HFFc6 (cell line): ENCODE data around the gene GOT2. TPM values are rescaled to one million over a fixed set of nuclear protein-coding genes. Genes with fewer than 3 reads are reported as not detected.
"Not testable (repeated sequence)": the region's sequence is repeated elsewhere in the genome, so short reads cannot be mapped to it uniquely, and the experiment has no call there.

Experiments used
- DNase-seq: peaks from one replicate; pipeline ENCODE4 v3.0.0-alpha.2; 2018
- H3K27ac Mint-ChIP-seq: 2 replicates; pipeline ENCODE4 v1.8.0; 2020; ENCODE audit warnings: mild to moderate bottlenecking, mixed read lengths
- H3K27me3 Mint-ChIP-seq: 2 replicates; pipeline ENCODE4 v1.8.0; 2021; ENCODE audit warnings: mild to moderate bottlenecking, moderate library complexity, mixed read lengths; ENCODE audit not compliant: insufficient read depth
- H3K36me3 Mint-ChIP-seq: 2 replicates; pipeline ENCODE4 v1.8.0; 2021; ENCODE audit warnings: low read depth, mixed read lengths
- H3K4me1 Mint-ChIP-seq: 2 replicates; pipeline ENCODE4 v1.8.0; 2020; ENCODE audit warnings: low read depth, mixed read lengths
- H3K4me3 Mint-ChIP-seq: 2 replicates; pipeline ENCODE4 v1.8.0; 2020; ENCODE audit warnings: mild to moderate bottlenecking, moderate library complexity, mixed read lengths
- H3K9me3 Mint-ChIP-seq: 2 replicates; pipeline ENCODE4 v1.8.0; 2020; ENCODE audit warnings: mild to moderate bottlenecking, mixed read lengths
- long read RNA-seq: library from polyadenylated mRNA; unstranded; transcript quantifications from one replicate; pipeline ENCODE4 v2.0.0, GENCODE V29; 2019
- total RNA-seq, 6 experiments: library from RNA; stranded (reverse); fragmentation: NEBNext Ultra II Directional; extraction: Animal tissue kit (Norgen Biotek cat#: 25700); gene quantifications; 2 replicates in 1 of 6; 3 replicates in 5 of 6; pipeline ENCODE4 v1.2.3, GENCODE V29; 2021
- TF ChIP-seq, protein P1 (sequence below): fragments of 200-600 bp; sonication (generic); IDR thresholded peaks from 2 replicates; pipeline ENCODE4 v1.5.0; 2021; ENCODE audit warnings: antibody characterized with exemption, mild to moderate bottlenecking

The GOT2 gene
- total RNA-seq = 100 to 1,000 TPM; 131 to 152 (median 138) TPM
- long read RNA-seq, transcript GOT2-201 (10 exons, 2,462 nt) = major isoform, 141 of 165 reads
- long read RNA-seq, partial matches to known transcripts = 18 of 165 reads
- long read RNA-seq, other reads (novel, unspliced or antisense) = 6 of 165 reads

DNA sequence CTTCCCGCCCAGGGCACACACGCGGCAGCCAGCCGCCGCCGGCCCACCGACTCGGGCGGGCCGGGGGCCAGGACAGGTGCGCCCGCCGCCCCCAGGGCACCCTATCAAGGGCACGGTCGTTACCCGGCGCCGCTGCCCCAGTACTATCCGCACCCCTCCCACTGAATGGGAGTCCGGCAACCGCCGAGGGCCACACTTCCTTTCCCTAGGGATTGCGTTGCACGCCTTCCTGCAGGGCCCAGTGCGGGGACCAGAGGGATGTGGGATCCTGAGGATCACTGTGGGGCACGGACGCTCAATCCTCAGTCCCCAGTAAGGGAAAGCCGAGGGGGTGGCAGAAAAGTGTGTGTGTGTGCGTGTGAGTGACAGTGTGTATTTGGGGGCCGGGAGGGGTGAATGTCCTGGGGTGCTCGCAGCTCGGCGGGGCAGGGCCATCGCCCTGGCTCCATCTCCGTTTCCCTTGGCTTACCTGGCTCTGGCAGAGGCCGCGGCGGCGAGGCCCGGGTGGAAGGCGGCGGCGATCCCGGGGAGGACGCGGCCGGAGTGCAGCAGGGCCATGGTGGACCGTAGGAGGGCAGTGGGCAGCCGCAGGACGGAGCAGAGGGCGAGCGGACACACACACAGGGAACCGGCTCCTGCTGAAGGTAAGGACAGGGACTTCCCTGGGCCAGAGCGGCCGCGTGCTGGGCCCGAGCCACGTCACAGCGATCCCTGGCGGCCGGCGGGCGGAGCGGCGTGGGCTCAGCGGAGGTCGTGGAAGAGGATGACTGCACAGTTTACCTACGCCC, at the start of gene GOT2:
GOT2 (minus strand) TSS at position 646 of the 788 bp plus-strand sequence; CDS start at position 558, 88 bp downstream.
- Mint-ChIP-seq H3K27ac (peak within 1 kb of the TSS; percentile 97), H3K4me3 (peak within 1 kb of the TSS; percentile 100), H3K4me1 (peaks cover 18% of the 10 kb centered on the region), H3K27me3 (no peaks in the 10 kb centered on the region), H3K36me3 (peaks cover 10% of the 10 kb centered on the region; the same call in 1 of the 2 replicates), H3K9me3 (no peaks in the 10 kb centered on the region)
- peak; percentile 85 for DNase-seq
- TF ChIP-seq, protein P1, sequence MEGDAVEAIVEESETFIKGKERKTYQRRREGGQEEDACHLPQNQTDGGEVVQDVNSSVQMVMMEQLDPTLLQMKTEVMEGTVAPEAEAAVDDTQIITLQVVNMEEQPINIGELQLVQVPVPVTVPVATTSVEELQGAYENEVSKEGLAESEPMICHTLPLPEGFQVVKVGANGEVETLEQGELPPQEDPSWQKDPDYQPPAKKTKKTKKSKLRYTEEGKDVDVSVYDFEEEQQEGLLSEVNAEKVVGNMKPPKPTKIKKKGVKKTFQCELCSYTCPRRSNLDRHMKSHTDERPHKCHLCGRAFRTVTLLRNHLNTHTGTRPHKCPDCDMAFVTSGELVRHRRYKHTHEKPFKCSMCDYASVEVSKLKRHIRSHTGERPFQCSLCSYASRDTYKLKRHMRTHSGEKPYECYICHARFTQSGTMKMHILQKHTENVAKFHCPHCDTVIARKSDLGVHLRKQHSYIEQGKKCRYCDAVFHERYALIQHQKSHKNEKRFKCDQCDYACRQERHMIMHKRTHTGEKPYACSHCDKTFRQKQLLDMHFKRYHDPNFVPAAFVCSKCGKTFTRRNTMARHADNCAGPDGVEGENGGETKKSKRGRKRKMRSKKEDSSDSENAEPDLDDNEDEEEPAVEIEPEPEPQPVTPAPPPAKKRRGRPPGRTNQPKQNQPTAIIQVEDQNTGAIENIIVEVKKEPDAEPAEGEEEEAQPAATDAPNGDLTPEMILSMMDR = peak; percentile 89

DNA sequence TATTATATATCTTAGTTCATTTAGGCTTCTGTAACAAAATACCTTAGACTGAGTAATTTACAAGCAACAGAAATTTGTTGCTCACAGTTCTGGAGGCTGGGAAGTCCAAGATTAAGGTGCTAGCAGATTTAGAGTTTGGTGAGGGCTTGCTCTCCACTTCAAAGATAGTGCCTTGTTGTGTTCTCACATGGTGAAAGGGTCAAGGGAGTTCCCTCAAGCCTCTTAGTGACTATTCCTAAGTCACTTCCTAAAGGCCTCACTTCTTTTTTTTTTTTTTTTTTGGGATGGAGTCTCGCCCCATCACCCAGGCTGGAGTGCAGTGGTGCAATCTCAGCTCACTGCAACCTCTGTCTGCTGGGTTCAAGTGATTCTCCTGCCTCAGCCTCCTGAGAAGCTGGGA, 45.2 kb upstream of the GOT2 start:
- H3K27ac Mint-ChIP-seq, H3K36me3 Mint-ChIP-seq, DNase-seq, H3K4me3 Mint-ChIP-seq, H3K27me3 Mint-ChIP-seq, H3K9me3 Mint-ChIP-seq, H3K4me1 Mint-ChIP-seq: not testable (repeated sequence)

DNA sequence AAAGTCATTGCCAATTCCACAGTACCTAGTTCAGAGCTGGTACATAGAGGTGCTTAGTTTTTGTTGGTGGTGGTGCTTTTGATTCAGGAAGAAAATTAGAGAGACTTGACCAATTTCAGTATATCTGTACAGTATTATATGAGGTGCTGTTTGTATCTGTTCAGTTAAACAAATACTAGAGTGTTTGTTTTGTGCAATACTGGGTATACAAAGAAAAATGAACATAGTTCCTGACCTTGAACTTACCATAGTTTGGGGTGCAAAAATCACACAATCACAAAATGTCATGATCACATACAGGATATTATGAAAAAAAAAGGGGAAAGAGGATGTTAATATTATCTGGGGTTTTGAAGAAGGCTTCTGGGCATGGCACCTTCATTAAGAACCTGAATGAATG, 39.8 kb upstream of the GOT2 start:
- TF ChIP-seq, protein P1 = no peak
- H3K27me3 Mint-ChIP-seq = peaks cover 12% of the 10 kb centered on the region
- H3K36me3 Mint-ChIP-seq = no peaks in the 10 kb centered on the region
- H3K4me3 Mint-ChIP-seq = no peak overlapping the region
- no peak for DNase-seq
- H3K4me1 Mint-ChIP-seq = no peaks in the 10 kb centered on the region
- no peaks in the 10 kb centered on the region for H3K9me3 Mint-ChIP-seq
- no peak overlapping the region for H3K27ac Mint-ChIP-seq

DNA sequence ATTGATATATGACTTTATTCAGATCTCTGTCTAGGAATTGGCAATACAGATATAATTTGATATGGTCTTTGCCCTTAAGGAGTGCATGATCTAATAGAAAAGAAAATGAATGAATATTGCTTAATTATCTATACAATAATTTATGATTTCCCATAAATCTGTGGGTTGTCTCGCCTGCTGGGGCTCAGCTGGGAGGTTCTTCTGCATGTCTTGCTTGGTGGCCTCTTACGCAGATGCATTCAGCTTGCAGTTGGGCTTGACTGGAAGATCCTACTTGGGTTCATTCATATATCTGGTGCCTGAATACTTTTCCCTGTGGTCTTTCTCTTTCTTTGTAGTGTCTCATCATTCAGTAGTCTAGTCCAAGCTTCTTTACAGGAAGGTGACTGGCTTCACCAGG, 34.0 kb upstream of the GOT2 start:
- Mint-ChIP-seq H3K36me3 (no peaks in the 10 kb centered on the region), H3K4me3 (no peak overlapping the region), H3K9me3 (no peaks in the 10 kb centered on the region), H3K27me3 (peaks cover 20% of the 10 kb centered on the region), H3K4me1 (no peaks in the 10 kb centered on the region), H3K27ac (no peak overlapping the region)
- TF ChIP-seq, protein P1 = no peak
- DNase-seq = no peak

DNA sequence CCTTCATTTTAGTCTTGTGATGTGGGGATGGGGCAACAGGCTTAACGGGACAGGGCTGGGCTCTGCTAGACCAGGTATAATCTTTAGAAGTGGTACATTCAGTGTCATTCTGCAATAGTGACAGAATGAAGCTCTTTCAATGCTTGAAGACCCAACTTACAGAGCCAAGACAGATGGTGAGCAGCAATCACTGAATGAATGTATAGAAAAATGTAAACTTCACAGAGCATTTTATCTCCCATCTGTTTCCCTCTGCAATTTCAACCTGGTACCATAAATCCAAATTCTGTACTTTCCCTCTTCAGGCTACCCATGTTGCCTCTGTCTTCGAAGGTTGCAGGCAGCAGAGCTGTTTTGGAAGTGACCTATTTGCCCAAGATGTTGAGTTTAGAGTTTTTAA, 33.5 kb upstream of the GOT2 start:
- TF ChIP-seq, protein P1 = no peak

DNA sequence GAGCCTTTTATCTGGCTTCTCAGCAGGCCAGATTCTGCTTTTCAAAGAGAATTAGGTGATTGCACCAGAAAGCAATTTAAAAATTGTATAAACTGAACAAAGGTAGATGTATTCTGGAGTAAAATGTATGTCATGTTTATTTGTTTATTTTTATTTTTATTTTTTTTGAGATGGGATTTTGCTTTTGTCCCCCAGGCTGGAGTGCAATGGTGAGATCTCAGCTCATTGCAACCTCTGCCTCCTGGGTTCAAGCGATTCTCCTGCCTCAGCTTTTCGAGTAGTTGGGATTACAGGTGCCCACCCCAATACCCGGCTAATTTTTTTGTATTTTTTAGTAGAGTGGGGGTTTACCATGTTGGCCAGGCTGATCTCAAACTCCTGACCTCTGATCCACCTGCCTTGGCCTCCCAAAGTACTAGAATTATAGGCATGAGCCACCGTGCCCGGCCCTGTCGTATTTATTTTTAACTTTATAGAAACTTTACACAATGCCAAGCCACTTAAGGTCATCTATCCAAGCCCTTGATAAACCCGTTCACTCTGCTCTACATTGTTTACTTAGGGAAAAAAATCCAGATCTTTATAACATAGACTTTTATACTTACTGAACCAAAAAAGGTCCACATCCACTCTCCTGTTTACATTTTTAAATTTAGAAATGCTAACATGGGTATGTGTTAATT, 22.7 kb upstream of the GOT2 start:
- H3K36me3 Mint-ChIP-seq = no peaks in the 10 kb centered on the region
- H3K9me3 Mint-ChIP-seq = no peaks in the 10 kb centered on the region
- TF ChIP-seq, protein P1 = peak; percentile 23; the same call in 1 of the 2 replicates
- no peak overlapping the region for H3K4me3 Mint-ChIP-seq
- H3K27ac Mint-ChIP-seq = no peak overlapping the region
- DNase-seq = no peak
- no peaks in the 10 kb centered on the region; the same call in 1 of the 2 replicates for H3K4me1 Mint-ChIP-seq
- H3K27me3 Mint-ChIP-seq = peaks cover 18% of the 10 kb centered on the region

More for the DNA sequence above, 33.5 kb upstream of the GOT2 start:
- Mint-ChIP-seq H3K4me3 (no peak overlapping the region), H3K27ac (no peak overlapping the region), H3K36me3 (no peaks in the 10 kb centered on the region), H3K27me3 (peaks cover 20% of the 10 kb centered on the region), H3K4me1 (no peaks in the 10 kb centered on the region), H3K9me3 (no peaks in the 10 kb centered on the region)
- no peak for DNase-seq
